ENCODE measurements around the gene NOXO1.

NOXO1 gene, protein sequence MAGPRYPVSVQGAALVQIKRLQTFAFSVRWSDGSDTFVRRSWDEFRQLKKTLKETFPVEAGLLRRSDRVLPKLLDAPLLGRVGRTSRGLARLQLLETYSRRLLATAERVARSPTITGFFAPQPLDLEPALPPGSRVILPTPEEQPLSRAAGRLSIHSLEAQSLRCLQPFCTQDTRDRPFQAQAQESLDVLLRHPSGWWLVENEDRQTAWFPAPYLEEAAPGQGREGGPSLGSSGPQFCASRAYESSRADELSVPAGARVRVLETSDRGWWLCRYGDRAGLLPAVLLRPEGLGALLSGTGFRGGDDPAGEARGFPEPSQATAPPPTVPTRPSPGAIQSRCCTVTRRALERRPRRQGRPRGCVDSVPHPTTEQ

DNA sequence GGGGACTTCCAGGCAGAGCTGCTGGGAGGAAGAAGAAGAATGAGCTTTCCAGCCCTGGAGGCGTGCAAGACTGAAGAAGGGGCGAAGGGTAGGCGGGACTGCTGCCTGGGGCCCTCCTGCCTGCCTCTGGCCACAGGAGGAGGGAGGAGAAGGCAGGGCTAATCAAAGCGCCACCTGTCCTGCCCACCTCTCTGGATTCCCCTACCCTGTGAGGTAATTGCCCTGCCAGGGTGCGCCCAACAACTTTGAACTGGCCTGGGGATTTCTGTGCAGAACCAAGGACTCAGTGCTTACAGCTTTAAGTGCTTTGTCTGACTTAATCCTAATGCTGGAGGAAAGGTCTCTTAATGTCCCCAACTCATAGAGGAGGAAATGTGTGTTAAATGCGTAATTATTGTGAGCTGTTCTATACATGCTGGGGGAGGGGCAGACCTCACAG is at the start of gene NOXO1:
TSS of gene NOXO1 (minus strand) at position 72 of the 439 bp plus-strand sequence. CDS start 290 bp downstream, outside the sequence.
- no peak for DNase-seq (ENCODE audit: low read depth in 2 of 2)

- DNase-seq (ENCODE audit: low read depth in 2 of 2), result no peak
Observed at GRCh38 chr16:2030036-2030435, 48.8 kb upstream of the NOXO1 start.

DNA sequence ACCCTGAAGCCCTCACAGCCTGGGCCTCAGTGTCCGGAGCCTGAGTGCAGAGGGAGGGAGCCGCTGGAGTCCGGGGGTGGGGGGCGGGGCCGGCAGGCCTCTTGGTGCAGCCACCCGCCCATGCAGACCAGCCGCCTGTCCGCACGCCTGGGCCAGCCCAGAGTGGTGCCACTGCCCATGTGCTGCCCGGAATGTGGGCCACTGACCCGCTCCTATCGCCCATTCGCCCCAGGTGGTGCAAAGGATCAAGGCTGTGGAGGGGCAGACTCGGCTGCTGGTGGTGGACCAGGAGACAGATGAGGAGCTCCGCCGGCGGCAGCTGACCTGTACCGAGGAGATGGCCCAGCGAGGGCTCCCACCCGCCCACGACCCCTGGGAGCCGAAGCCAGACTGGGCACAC is 48.1 kb upstream of the NOXO1 start:
- DNase-seq (ENCODE audit: low read depth in 2 of 2), result no peak

DNA sequence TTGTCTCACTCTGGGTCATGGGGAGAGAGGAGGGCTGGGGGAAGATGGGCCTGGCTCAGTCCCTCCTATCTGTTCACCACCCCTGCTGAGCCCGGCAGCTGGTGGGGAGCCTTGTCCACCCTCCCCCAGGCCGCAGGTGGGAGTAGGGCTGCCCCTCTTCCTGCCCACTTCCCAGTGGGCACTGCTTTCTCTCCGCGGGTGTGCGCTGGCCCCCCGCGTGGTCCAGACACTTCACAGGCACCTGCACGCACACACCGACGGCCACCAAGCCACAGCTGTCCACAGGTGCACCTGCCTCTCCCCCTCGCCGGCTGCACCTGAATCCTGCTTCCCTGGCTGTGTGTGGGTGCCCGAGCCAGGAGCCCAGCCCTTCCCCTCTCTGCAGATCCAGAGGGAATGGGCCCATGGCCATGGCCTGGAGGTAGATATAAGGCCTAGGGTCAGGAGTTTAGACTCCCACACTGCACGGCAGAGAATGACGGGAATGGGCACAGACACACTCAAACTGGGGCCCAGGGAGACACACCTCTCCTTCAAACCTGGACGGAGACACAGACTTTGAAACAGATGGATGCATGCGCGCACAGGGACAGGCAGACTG is 47.5 kb upstream of the NOXO1 start:
- DNase-seq (ENCODE audit: low read depth in 2 of 2), result no peak

DNA sequence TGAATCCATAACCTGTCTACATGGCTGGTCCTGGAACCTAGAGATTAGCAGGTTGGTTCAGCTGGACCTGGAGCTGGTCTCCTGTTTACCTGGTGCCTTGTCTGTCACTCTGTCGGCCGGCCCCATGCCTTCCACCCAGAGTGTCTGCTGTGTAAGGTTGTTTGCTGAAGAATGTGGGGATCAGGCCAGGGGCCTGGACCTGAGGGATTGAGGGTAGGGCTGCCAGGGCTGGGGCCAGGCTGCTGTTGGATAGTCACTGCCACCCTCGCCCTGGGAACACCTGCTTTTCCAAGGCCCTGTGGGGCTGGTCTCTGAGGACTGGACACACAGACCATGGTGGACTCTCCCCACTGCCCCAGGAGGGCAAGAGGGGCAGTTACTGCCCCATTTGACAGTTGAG is 46.9 kb upstream of the NOXO1 start:
- no peak for DNase-seq (ENCODE audit: low read depth in 2 of 2)

DNA sequence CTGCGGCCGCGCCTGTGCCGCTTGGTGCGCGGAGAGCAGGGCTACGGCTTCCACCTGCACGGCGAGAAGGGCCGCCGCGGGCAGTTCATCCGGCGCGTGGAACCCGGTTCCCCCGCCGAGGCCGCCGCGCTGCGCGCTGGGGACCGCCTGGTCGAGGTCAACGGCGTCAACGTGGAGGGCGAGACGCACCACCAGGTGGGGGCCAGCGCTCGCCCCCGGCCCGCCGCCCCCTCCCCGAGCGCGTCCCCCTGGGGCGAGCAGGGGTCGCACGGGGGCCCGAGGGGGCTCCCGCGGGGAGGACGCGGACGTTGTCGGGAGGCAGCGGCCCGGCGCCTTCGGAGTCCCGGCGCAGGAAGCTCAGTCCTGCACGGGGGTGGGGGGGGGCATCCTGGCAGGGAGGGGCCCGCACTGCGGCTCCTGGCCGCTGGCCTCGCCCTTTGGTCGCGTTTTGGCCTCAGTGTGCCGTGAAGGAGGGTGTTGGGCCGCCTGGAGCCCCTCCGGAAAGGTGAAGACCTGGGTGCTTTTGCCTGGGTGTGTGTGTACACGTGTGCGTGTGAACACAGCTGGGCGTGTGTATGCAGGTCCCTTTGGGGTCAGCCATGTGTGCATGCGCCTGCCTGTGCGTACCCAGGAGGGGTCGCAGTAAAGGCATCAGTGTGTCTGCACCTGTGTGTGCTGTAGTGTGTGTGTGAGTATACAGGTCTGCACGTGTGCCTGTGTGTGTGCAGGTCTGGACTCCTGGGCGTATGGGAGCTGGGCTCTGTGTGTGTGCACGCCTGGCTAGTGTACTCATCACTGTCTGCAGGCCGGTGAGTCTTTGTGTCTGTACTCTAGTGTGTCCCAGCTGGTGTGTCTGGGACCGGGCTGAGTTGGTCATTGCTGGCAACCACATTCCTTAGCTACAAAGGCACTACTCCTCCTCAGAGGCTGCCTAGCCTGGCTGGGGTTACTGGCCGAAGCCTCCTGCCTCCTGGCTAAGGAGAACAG is 46.0 kb upstream of the NOXO1 start:
- DNase-seq (ENCODE audit: low read depth in 2 of 2), result no peak

- no peak for DNase-seq (ENCODE audit: low read depth in 2 of 2)
Observed at GRCh38 chr16:2026461-2027023, 45.3 kb upstream of the NOXO1 start, which contains the start of gene NHERF2. NHERF2 (plus strand) TSS chr16:2026902; CDS start chr16:2027006, 104 bp downstream.

- DNase-seq (ENCODE audit: low read depth in 2 of 2), result no peak
Observed at GRCh38 chr16:2025878-2026460, 44.7 kb upstream of the NOXO1 start.

DNA sequence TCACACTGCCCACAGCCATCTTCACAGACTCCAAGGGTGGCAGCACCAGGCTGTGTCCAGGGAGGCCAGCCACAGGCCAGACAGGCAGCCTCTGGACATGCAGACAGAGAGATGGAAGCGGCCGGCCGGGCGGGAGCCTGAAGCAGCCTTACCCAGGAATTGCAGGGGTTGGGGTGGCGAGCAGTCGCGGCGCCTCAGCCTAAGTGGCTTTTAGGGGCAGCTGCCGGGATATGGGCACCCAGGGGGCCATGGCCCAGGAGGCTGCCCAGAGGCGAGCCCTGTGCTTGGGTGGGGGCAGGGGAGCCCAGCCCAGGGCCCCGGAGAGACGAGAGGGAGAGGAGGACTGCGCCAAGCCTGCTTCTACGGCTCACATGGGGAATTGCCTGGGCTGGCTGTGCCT is 44.0 kb upstream of the NOXO1 start:
- DNase-seq (ENCODE audit: low read depth in 2 of 2), result no peak

DNA sequence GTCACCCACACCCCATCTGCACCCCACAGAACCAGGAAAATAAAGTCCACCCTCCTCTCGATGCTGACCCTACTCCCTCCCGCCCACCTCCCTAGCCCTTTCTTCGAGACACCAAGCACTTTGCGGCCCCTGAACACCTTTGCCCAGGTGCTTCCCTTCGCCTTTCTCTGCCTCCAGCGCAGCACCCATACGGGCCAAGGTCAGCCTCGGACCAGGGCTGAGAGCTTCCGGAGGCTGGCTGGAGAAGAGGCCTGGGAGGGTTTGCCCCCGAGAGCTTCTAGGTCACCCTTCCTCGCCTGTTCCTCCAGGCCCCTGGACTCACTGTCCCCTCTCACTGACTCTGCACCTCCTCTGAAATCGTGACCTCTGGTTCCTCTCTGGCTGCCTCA is 42.8 kb upstream of the NOXO1 start:
- no peak for DNase-seq (ENCODE audit: low read depth in 2 of 2)

DNA sequence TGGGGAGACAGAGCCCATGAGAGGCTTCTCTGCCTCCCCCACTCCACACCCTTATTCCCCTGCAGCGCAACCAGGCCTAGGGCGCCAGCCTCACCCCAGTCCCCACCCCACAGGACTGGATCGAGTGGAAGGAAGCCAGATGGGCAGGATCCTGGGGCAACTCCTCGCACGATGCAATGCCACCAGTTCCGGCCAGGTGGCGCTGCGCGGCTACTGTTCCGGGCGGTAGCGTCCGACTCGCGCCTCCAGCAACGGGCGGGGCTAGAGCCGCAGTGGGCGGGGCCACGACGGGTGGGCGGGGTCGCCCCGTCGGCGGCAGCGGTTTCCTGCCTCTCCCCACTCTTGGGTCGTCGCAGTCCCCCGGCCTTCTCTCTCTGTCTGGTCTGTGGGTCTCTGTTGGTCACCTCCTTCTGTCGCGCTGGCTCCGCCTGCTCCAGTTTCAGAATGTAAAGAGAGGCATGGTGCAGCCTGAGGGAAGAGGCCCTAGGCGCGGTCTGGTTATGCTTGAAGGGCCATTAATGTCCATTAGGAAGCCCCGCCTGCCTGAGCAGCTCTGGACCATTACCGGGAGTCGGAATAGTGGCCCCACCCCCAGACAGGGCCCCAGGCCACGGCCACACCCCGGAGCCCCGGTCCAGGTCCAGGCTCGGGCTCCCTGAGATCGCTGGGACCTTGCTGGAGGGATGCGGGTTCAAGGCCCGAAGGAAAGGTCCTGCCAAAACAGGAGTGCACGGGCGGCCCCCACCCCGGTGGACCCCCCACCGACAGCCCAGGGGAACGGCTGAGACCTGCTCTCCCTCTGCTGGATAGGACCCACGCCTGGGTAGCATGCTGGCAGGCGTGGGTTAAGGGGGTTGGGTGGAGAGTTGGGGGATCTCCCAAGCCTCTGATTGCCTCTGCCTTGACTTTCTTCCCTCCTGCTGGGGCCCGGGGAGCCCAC is 42.1 kb upstream of the NOXO1 start:
- DNase-seq (ENCODE audit: low read depth in 2 of 2), result peak; percentile 98 to 99

DNA sequence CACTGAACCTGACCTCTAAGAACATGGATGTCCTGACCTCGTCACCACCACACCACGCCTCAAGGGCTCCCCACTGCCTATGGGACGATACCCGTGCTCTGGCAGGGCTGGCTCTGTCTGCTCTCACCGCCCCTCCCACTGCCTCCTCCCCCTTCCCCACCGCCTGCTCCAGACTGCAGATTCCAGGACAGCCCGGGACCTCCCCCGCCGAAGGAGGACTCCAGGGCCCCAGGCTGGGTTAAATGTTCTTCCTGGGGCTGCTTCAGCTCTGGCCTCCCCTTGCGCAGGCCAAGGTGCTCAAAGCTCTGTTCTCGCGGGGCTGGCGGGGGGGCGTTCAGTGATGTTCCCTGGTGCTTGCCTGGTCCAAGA is 41.4 kb upstream of the NOXO1 start:
- DNase-seq (ENCODE audit: low read depth in 2 of 2), result no peak

DNA sequence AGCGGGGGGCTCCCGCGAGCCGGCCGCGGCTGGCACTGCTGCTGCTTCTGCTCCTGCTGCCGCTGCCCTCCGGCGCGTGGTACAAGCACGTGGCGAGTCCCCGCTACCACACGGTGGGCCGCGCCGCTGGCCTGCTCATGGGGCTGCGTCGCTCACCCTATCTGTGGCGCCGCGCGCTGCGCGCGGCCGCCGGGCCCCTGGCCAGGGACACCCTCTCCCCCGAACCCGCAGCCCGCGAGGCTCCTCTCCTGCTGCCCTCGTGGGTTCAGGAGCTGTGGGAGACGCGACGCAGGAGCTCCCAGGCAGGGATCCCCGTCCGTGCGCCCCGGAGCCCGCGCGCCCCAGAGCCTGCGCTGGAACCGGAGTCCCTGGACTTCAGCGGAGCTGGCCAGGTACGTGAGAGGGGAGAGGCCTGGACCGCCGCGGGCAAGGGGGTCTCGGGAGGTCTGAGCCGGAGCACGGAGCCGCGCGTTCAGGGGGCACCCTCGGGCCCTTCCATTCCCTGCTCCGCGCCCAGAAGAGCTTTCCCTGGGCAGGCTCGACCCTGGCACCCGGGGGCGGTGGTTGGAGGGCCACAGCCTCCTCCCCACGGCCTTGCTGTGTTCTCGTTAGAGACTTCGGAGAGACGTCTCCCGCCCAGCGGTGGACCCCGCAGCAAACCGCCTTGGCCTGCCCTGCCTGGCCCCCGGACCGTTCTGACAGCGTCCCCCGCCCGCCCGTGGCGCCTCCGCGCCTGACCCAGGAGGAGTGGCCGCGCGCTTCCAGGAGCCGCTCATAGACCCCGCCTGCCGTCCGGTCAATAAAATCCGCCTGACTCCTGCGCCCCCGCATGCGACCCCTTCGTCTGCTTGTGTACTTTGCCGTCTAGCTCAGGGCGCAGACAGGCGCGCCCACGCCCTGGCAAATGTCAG is 38.9 kb upstream of the NOXO1 start:
- DNase-seq (ENCODE audit: low read depth in 2 of 2), result no peak

- peak in 1 of 2 donors; percentile 32 for DNase-seq (ENCODE audit: low read depth in 2 of 2)
Observed at GRCh38 chr16:2019518-2019920, 38.2 kb upstream of the NOXO1 start, which contains the start of gene NPW. NPW (plus strand) TSS chr16:2019785.

GRCh38 chr16:2016407-2016922 is 35.2 kb upstream of the NOXO1 start:
- DNase-seq (ENCODE audit: low read depth in 2 of 2), result no peak

- DNase-seq (ENCODE audit: low read depth in 2 of 2), result no peak
Observed at GRCh38 chr16:2015947-2016208, 34.6 kb upstream of the NOXO1 start.

DNA sequence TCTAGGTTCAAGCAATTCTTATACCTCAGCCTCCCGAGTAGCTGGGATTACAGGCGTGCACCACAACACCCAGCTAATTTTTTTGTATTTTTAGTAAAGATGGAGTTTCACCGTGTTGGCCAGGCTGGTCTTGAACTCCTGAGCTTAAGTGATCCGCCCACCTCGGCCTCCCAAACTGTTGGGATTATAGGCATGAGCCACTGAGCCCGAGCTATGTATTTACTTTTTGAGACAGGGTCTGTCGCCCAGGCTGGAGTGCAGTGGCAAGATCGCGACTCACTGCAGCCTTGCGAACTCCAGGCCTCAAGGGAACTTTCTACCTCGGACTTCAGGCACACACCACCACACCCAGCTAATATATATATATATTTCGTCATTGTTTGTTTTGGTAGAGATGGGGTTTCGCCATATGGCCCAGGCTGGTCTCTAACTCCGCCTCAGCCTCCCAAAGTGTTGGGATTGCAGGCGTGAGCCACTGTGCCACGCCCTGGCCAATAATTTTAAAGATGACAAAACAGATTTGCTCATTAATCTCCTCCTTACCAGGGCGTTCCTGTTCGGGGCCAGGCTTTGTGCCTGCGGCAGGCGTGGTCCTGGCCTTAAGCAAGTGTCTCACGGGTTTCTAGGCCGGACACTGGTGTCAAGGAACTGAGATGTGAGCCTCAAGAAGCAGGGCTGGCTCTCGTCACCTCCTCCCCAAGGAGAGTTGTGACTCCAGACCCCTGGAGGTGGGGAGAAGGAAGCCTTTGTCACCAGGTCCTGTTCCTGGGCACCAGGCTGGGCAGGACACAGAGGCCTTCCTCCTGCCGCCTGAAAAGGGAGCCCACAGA is 34.1 kb upstream of the NOXO1 start:
- DNase-seq (ENCODE audit: low read depth in 2 of 2), result no peak

DNA sequence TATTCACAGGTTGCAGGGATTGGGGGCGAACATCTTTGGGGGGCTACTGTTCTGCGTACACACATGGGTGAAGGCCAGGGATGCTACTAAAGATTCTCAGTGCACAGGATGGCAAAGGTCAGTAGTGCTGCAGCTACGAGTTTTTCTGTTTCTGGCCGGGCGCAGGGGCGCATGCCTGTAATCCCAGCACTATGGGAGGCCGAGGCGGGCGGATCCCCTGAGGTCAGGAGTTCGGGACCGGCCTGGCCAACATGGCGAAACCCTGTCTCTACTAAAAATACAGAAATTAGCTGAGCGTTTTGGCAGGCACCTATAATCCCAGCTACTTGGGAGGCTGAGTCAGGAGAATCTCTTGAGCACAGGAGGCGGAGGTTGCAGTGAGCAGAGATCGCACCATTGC is 32.3 kb upstream of the NOXO1 start:
- no peak for DNase-seq (ENCODE audit: low read depth in 2 of 2)
